Epithelial cell of proximal tubule (primary cell): ENCODE data around the gene PLPPR1. TPM values are rescaled to one million over a fixed set of nuclear protein-coding genes. Genes with fewer than 3 reads are reported as not detected.
"Not testable (repeated sequence)": the region's sequence is repeated elsewhere in the genome, so short reads cannot be mapped to it uniquely, and the experiment has no call there.

Source experiments
- DNase-seq: peaks from one replicate; pipeline ENCODE4 v3.0.0-alpha.2; 2011; ENCODE audit warnings: low read depth
- H3K4me3 ChIP-seq: 2 replicates; pipeline ENCODE4 v1.5.1; 2011; ENCODE audit warnings: low read depth, mild to moderate bottlenecking, low read length
- CTCF ChIP-seq: conservative IDR thresholded peaks from 2 replicates; pipeline ENCODE4 v1.5.1; 2012; ENCODE audit warnings: low read depth, mild to moderate bottlenecking, low read length
- total RNA-seq: library from RNA; depleted of rRNA; stranded (reverse); fragments of >200 nt; gene quantifications from 2 replicates; pipeline ENCODE4 v1.2.3, GENCODE V29; 2015

Gene PLPPR1
- total RNA-seq, 1 donor from 2014 or later, result not detected

- DNase-seq, result no peak
- no peak for TF ChIP-seq CTCF
Observed at GRCh38 chr9:101275769-101276250, 247.3 kb downstream of the PLPPR1 start.

DNA sequence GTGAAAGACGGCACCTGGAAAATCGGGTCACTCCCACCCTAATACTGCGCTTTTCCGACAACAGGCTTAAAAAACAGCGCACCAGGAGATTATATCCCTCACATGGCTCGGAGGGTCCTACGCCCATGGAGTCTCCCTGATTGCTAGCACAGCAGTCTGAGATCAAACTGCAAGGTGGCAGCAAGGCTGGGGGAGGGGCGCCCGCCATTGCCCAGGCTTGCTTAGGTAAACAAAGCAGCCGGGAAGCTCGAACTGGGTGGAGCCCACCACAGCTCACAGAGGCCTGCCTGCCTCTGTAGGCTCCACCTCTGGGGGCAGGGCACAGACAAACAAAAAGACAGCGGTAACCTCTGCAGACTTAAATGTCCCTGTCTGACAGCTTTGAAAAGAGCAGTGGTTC lies 262.5 kb downstream of the PLPPR1 start:
- not testable (repeated sequence) for H3K4me3 ChIP-seq, DNase-seq

More at GRCh38 chr9:101275769-101276250, 247.3 kb downstream of the PLPPR1 start:
- no peak overlapping the region for H3K4me3 ChIP-seq

DNA sequence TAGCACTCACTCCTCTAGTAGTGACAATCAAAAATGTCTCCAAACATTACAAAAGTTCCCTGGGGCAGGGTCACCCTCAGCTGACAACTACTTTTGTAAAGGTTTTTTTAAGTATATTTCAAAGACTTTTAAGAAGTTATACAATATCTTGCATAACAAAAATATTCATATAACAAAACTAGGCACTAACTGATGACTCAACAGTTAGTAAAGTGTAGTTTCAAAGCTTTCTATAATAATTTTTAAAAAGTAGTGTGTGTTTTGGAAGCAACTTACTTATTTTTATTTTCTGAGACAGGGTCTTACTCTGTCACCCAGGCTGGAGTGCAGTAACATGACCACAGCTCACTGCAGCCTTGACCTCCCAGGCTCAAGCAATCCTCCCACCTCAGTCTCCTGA lies 271.4 kb downstream of the PLPPR1 start:
- no peak for TF ChIP-seq CTCF
- no peak overlapping the region for H3K4me3 ChIP-seq
- DNase-seq, result no peak

- H3K4me3 ChIP-seq, result no peak overlapping the region
- no peak for TF ChIP-seq CTCF
- no peak for DNase-seq
Observed at GRCh38 chr9:101307051-101307450, 278.5 kb downstream of the PLPPR1 start.

GRCh38 chr9:101307524-101308213 lies 279.1 kb downstream of the PLPPR1 start:
- TF ChIP-seq CTCF, result no peak
- DNase-seq, result no peak
- H3K4me3 ChIP-seq, result no peak overlapping the region

DNA sequence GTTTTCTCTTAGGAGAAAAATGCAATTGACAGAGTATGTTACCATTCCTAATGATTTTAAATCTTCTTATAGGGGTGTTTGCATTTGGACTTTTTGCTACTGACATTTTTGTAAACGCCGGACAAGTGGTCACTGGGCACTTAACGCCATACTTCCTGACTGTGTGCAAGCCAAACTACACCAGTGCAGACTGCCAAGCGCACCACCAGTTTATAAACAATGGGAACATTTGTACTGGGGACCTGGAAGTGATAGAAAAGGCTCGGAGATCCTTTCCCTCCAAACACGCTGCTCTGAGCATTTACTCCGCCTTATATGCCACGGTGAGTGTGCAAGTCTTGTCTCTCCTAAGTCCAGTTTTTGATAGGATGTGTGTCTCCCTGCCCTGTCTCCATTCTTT lies 280.6 kb downstream of the PLPPR1 start:
- no peak for DNase-seq
- TF ChIP-seq CTCF, result no peak
- no peak overlapping the region for H3K4me3 ChIP-seq

GRCh38 chr9:101311191-101311590 lies 282.7 kb downstream of the PLPPR1 start:
- no peak for TF ChIP-seq CTCF
- DNase-seq, result no peak
- H3K4me3 ChIP-seq, result no peak overlapping the region
